Measurements from ENCODE around the gene MIP.

The MIP gene

DNA sequence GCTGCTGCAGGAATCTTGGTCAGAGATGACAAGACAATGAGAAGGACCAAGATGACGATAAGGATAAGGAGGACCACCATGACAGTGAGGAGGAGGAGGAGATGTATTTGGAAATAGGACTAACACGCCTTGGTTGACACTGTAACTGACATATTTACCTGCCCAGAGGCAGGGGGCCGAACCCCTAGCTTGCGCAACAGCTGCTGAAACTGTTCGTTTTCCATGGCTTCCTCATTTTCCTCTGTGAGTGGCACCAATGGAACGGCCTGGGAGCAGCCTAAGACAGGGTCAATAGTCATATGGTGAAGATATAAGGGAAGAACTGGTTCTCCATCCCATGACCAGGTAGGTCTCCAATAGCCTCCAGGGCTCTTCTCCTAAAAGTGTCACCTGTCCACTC, 34.0 kb downstream of the MIP start (continued):
- TF ChIP-seq, protein P1, sequence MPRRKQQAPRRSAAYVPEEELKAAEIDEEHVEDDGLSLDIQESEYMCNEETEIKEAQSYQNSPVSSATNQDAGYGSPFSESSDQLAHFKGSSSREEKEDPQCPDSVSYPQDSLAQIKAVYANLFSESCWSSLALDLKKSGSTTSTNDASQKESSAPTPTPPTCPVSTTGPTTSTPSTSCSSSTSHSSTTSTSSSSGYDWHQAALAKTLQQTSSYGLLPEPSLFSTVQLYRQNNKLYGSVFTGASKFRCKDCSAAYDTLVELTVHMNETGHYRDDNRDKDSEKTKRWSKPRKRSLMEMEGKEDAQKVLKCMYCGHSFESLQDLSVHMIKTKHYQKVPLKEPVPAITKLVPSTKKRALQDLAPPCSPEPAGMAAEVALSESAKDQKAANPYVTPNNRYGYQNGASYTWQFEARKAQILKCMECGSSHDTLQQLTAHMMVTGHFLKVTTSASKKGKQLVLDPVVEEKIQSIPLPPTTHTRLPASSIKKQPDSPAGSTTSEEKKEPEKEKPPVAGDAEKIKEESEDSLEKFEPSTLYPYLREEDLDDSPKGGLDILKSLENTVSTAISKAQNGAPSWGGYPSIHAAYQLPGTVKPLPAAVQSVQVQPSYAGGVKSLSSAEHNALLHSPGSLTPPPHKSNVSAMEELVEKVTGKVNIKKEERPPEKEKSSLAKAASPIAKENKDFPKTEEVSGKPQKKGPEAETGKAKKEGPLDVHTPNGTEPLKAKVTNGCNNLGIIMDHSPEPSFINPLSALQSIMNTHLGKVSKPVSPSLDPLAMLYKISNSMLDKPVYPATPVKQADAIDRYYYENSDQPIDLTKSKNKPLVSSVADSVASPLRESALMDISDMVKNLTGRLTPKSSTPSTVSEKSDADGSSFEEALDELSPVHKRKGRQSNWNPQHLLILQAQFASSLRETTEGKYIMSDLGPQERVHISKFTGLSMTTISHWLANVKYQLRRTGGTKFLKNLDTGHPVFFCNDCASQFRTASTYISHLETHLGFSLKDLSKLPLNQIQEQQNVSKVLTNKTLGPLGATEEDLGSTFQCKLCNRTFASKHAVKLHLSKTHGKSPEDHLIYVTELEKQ (tag by site-specific recombination; IDR thresholded peaks at IDR 0.05; ENCODE audit: borderline replicate concordance): no peak
- TF ChIP-seq SP2 (tag by site-specific recombination; IDR thresholded peaks at IDR 0.05): no peak
- TF ChIP-seq ZFP69B (tag by site-specific recombination; IDR thresholded peaks at IDR 0.05): no peak
- TF ChIP-seq ZNF843 (tag by site-specific recombination; IDR thresholded peaks at IDR 0.05): no peak
- TF ChIP-seq ZNF24 (tag by site-specific recombination; IDR thresholded peaks at IDR 0.05): no peak
- TF ChIP-seq ZBTB17 (tag by site-specific recombination; IDR thresholded peaks at IDR 0.05): no peak

GRCh38 chr12:56417739-56418138, 36.7 kb downstream of the MIP start:
- no peak overlapping the region for H3K27ac ChIP-seq (ENCODE audit: extremely low read depth, low read depth, low read length)
- no peaks in the 10 kb centered on the region for H3K4me1 ChIP-seq (ENCODE audit: control insufficient read depth, insufficient read depth, low read length)
- H3K4me3 ChIP-seq (ENCODE audit: low read depth, low read length): no peak overlapping the region
- peaks cover 28 to 87% of the 10 kb centered on the region in 2 experiments for H3K36me3 ChIP-seq (ENCODE audit: control insufficient read depth in 2 of 2, insufficient read depth in 1 of 2, low read length in 2 of 2)
- TF ChIP-seq, protein P2, sequence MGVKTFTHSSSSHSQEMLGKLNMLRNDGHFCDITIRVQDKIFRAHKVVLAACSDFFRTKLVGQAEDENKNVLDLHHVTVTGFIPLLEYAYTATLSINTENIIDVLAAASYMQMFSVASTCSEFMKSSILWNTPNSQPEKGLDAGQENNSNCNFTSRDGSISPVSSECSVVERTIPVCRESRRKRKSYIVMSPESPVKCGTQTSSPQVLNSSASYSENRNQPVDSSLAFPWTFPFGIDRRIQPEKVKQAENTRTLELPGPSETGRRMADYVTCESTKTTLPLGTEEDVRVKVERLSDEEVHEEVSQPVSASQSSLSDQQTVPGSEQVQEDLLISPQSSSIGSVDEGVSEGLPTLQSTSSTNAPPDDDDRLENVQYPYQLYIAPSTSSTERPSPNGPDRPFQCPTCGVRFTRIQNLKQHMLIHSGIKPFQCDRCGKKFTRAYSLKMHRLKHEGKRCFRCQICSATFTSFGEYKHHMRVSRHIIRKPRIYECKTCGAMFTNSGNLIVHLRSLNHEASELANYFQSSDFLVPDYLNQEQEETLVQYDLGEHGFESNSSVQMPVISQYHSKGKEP (tag by site-specific recombination; IDR thresholded peaks at IDR 0.05): no peak
- peak; percentile 86 for TF ChIP-seq REST (tag by site-specific recombination; IDR thresholded peaks at IDR 0.05)
- no peak for TF ChIP-seq ZNF560 (tag by site-specific recombination; IDR thresholded peaks at IDR 0.05; ENCODE audit: borderline replicate concordance)
- TF ChIP-seq, protein P3, sequence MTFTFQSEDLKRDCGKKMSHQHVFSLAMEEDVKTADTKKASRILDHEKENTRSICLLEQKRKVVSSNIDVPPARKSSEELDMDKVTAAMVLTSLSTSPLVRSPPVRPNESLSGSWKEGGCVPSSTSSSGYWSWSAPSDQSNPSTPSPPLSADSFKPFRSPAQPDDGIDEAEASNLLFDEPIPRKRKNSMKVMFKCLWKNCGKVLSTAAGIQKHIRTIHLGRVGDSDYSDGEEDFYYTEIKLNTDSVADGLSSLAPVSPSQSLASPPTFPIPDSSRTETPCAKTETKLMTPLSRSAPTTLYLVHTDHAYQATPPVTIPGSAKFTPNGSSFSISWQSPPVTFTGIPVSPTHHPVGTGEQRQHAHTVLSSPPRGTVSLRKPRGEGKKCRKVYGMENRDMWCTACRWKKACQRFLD (tag by site-specific recombination; IDR thresholded peaks at IDR 0.05): no peak
- no peak for TF ChIP-seq KLF8 (tag by site-specific recombination; IDR thresholded peaks at IDR 0.05)
- TF ChIP-seq ZNF138 (tag by site-specific recombination; IDR thresholded peaks at IDR 0.05; ENCODE audit: borderline replicate concordance): no peak
- no peak for TF ChIP-seq ZNF26 (tag by site-specific recombination; IDR thresholded peaks at IDR 0.05)
- ChIA-PET CTCF (no interaction called here), POLR2A (no interaction called here)
- no peaks in the 10 kb centered on the region for H3K9me3 ChIP-seq (ENCODE audit: control insufficient read depth, insufficient read depth, low read depth, low read length)
